Stimulated activated CD4-positive, alpha-beta T cell treated with anti-CD3 and anti-CD28 coated beads, Interleukin-4, amount 100 ng/mL, for 4 hours (primary cell): ENCODE measurements around the gene C10orf105.
A peak's percentile ranks its signal among the peaks of the same experiment; 100 is the strongest.

Source experiments
- DNase-seq, 2 experiments: peaks; one replicate each; pipeline ENCODE4 v3.0.0-alpha.2; 2020

C10orf105 gene

GRCh38 chr10:71696628-71697326, 22.8 kb downstream of the C10orf105 start:
- DNase-seq, result peak; percentile 50 to 72

GRCh38 chr10:71695502-71696476, 23.8 kb downstream of the C10orf105 start:
- DNase-seq, result no peak

GRCh38 chr10:71694567-71694968, 25.0 kb downstream of the C10orf105 start:
- peak in 1 of 2 experiments; percentile 36 for DNase-seq

GRCh38 chr10:71694039-71694501, 25.5 kb downstream of the C10orf105 start:
- DNase-seq, result no peak

- DNase-seq, result no peak
Measured at GRCh38 chr10:71693377-71693776, 26.2 kb downstream of the C10orf105 start.

GRCh38 chr10:71692598-71693306, 26.8 kb downstream of the C10orf105 start:
- DNase-seq, result no peak

GRCh38 chr10:71691405-71691804, 28.2 kb downstream of the C10orf105 start:
- no peak for DNase-seq

- no peak for DNase-seq
Measured at GRCh38 chr10:71690094-71690720, 29.4 kb downstream of the C10orf105 start.

GRCh38 chr10:71688256-71688655, 31.3 kb downstream of the C10orf105 start:
- DNase-seq, result no peak

GRCh38 chr10:71687480-71687879, 32.1 kb downstream of the C10orf105 start:
- no peak for DNase-seq

- no peak for DNase-seq
Measured at GRCh38 chr10:71687077-71687476, 32.5 kb downstream of the C10orf105 start.

- no peak for DNase-seq
Measured at GRCh38 chr10:71685554-71686232, 33.9 kb downstream of the C10orf105 start.

- DNase-seq, result peak in 1 of 2 experiments; percentile 34
Measured at GRCh38 chr10:71684356-71685173, 35.0 kb downstream of the C10orf105 start.

- no peak for DNase-seq
Measured at GRCh38 chr10:71683301-71683700, 36.3 kb downstream of the C10orf105 start.

GRCh38 chr10:71681977-71682376, 37.6 kb downstream of the C10orf105 start:
- no peak for DNase-seq

GRCh38 chr10:71679425-71679824, 40.2 kb downstream of the C10orf105 start:
- DNase-seq, result no peak

GRCh38 chr10:71678057-71678805, 41.3 kb downstream of the C10orf105 start:
- no peak for DNase-seq

GRCh38 chr10:71677261-71677660, 42.3 kb downstream of the C10orf105 start:
- no peak for DNase-seq

- DNase-seq, result no peak
Measured at GRCh38 chr10:71675295-71675970, 44.1 kb downstream of the C10orf105 start.
